ENCODE data around the gene ABITRAM. TPM values are rescaled to one million over a fixed set of nuclear protein-coding genes. Genes with fewer than 3 reads are reported as not detected.

The ABITRAM gene
- total RNA-seq, 1 experiment from 2014 or later = 6.4 TPM

DNA sequence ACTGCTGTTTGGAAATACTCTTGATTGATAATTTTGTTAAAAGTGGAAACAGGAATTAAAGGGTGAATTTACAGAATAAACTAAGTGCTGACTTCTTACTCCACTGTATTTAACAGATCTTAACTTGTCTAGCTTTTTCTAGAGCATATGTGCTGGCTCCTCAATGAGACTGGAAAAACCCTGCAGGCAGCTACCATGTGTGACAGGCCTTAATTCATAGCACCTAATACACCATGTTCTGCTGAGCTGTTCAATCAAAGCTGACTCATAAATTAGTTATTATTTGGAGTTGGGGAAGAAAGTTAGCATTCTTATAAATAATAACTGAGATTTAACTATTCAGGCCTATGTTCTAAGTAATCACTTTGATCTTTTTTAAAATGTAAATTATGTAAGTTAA lies 49.7 kb downstream of the ABITRAM start:
- DNase-seq (ENCODE audit: low read depth, low spot score) (no peak), ATAC-seq (no peak)
- ChIA-PET CTCF (no interaction called here), POLR2A (no interaction called here)
- TF ChIP-seq POLR2AphosphoS5 (IDR thresholded peaks at IDR 0.05; ENCODE audit: low read depth, low read length) (no peak), SIN3A (IDR thresholded peaks at IDR 0.05; ENCODE audit: borderline replicate concordance, insufficient read depth, low read depth, low read length) (no peak), TCF7L2 (IDR thresholded peaks at IDR 0.05; ENCODE audit: low read depth, low read length) (no peak)
- TF ChIP-seq, protein P1, sequence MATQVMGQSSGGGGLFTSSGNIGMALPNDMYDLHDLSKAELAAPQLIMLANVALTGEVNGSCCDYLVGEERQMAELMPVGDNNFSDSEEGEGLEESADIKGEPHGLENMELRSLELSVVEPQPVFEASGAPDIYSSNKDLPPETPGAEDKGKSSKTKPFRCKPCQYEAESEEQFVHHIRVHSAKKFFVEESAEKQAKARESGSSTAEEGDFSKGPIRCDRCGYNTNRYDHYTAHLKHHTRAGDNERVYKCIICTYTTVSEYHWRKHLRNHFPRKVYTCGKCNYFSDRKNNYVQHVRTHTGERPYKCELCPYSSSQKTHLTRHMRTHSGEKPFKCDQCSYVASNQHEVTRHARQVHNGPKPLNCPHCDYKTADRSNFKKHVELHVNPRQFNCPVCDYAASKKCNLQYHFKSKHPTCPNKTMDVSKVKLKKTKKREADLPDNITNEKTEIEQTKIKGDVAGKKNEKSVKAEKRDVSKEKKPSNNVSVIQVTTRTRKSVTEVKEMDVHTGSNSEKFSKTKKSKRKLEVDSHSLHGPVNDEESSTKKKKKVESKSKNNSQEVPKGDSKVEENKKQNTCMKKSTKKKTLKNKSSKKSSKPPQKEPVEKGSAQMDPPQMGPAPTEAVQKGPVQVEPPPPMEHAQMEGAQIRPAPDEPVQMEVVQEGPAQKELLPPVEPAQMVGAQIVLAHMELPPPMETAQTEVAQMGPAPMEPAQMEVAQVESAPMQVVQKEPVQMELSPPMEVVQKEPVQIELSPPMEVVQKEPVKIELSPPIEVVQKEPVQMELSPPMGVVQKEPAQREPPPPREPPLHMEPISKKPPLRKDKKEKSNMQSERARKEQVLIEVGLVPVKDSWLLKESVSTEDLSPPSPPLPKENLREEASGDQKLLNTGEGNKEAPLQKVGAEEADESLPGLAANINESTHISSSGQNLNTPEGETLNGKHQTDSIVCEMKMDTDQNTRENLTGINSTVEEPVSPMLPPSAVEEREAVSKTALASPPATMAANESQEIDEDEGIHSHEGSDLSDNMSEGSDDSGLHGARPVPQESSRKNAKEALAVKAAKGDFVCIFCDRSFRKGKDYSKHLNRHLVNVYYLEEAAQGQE (IDR thresholded peaks at IDR 0.05; ENCODE audit: insufficient read depth in 1 of 2, low read depth in 2 of 2, low read length in 1 of 2) = no peak
- TF ChIP-seq, protein P2, sequence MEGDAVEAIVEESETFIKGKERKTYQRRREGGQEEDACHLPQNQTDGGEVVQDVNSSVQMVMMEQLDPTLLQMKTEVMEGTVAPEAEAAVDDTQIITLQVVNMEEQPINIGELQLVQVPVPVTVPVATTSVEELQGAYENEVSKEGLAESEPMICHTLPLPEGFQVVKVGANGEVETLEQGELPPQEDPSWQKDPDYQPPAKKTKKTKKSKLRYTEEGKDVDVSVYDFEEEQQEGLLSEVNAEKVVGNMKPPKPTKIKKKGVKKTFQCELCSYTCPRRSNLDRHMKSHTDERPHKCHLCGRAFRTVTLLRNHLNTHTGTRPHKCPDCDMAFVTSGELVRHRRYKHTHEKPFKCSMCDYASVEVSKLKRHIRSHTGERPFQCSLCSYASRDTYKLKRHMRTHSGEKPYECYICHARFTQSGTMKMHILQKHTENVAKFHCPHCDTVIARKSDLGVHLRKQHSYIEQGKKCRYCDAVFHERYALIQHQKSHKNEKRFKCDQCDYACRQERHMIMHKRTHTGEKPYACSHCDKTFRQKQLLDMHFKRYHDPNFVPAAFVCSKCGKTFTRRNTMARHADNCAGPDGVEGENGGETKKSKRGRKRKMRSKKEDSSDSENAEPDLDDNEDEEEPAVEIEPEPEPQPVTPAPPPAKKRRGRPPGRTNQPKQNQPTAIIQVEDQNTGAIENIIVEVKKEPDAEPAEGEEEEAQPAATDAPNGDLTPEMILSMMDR (IDR thresholded peaks at IDR 0.05) = no peak
- Histone ChIP-seq H3K27ac (ENCODE audit: low read length) (no peak overlapping the region), H3K27me3 (ENCODE audit: control insufficient read depth, insufficient read depth, low read length) (no peaks in the 10 kb centered on the region), H3K9me3 (ENCODE audit: control insufficient read depth, insufficient read depth, low read depth, low read length) (no peaks in the 10 kb centered on the region), H3K4me1 (ENCODE audit: control insufficient read depth, insufficient read depth, low read length) (no peaks in the 10 kb centered on the region), H3K36me3 (ENCODE audit: control insufficient read depth, insufficient read depth, low read length) (peaks cover 3% of the 10 kb centered on the region; the same call in 1 of the 2 replicates), H3K4me3 (ENCODE audit: low read depth in 2 of 2, low read length in 2 of 2) (no peak overlapping the region)
- intact Hi-C loops (cut with micrococcal nuclease; ENCODE audit: unreplicated experiment) = no loop called here
- in situ Hi-C loops (cut with HindIII; ENCODE audit: low pct_unique_long_range_greater_than_20kb, low sequenced_read_pairs) = no loop called here
- no TSS peak for BruUV-seq (replicated peaks)

Other genes with a start within 250 kb of the ABITRAM start
- not detected for gene ACTL7B, start 78.4 kb upstream of the ABITRAM start, total RNA-seq (2021; ENCODE audit: unreplicated experiment)
- gene ACTL7A, start 72.1 kb upstream of the ABITRAM start, total RNA-seq (2021; ENCODE audit: unreplicated experiment) = not detected
- gene ELP1, start 276 bp upstream of the ABITRAM start, total RNA-seq (2021; ENCODE audit: unreplicated experiment) = 17.1 TPM
- gene CTNNAL1, start 79.1 kb downstream of the ABITRAM start, total RNA-seq (2021; ENCODE audit: unreplicated experiment) = 79.8 TPM
- gene TMEM245, start 185.5 kb downstream of the ABITRAM start, total RNA-seq (2021; ENCODE audit: unreplicated experiment) = 54.0 TPM
- 2.3 TPM for gene FRRS1L, start 232.8 kb downstream of the ABITRAM start, total RNA-seq (2021; ENCODE audit: unreplicated experiment)